Liver (tissue), 3 donors: ENCODE results near the gene GULP1.

ENCODE experiments used
- CTCF ChIP-seq: fragments of 150-350 bp; IDR thresholded peaks from 2 replicates; pipeline ENCODE4 v1.5.1; 2017; ENCODE audit warnings: improper control_type of control experiment, low read depth, low read length; ENCODE audit not compliant: missing input control
- JUND ChIP-seq, 2 donors: IDR thresholded peaks; 2 replicates each; pipeline ENCODE4 v1.6.1; 2016; ENCODE audit warnings: antibody characterized with exemption in 2 of 2
- MAX ChIP-seq: IDR thresholded peaks from 2 replicates; pipeline ENCODE4 v1.6.1; 2016; ENCODE audit warnings: antibody characterized with exemption
- RAD21 ChIP-seq, 2 donors: IDR thresholded peaks; 2 replicates each; pipeline ENCODE4 v1.6.1; 2016; ENCODE audit warnings: antibody characterized with exemption in 2 of 2, mild to moderate bottlenecking in 2 of 2
- TAF1 ChIP-seq: conservative IDR thresholded peaks from 2 replicates; pipeline ENCODE4 v1.6.1; 2016; ENCODE audit warnings: antibody characterized with exemption, mild to moderate bottlenecking
- TF ChIP-seq, protein P1 (sequence below): IDR thresholded peaks from 2 replicates; pipeline ENCODE4 v1.6.1; 2016; ENCODE audit warnings: antibody characterized with exemption, mild to moderate bottlenecking
- donor health status: healthy.
- donor health status: healthy.

GRCh38 chr2:188449971-188450370, 158.3 kb downstream of the GULP1 start:
- TF ChIP-seq CTCF: no peak
- no peak for TF ChIP-seq MAX
- TF ChIP-seq, protein P1, sequence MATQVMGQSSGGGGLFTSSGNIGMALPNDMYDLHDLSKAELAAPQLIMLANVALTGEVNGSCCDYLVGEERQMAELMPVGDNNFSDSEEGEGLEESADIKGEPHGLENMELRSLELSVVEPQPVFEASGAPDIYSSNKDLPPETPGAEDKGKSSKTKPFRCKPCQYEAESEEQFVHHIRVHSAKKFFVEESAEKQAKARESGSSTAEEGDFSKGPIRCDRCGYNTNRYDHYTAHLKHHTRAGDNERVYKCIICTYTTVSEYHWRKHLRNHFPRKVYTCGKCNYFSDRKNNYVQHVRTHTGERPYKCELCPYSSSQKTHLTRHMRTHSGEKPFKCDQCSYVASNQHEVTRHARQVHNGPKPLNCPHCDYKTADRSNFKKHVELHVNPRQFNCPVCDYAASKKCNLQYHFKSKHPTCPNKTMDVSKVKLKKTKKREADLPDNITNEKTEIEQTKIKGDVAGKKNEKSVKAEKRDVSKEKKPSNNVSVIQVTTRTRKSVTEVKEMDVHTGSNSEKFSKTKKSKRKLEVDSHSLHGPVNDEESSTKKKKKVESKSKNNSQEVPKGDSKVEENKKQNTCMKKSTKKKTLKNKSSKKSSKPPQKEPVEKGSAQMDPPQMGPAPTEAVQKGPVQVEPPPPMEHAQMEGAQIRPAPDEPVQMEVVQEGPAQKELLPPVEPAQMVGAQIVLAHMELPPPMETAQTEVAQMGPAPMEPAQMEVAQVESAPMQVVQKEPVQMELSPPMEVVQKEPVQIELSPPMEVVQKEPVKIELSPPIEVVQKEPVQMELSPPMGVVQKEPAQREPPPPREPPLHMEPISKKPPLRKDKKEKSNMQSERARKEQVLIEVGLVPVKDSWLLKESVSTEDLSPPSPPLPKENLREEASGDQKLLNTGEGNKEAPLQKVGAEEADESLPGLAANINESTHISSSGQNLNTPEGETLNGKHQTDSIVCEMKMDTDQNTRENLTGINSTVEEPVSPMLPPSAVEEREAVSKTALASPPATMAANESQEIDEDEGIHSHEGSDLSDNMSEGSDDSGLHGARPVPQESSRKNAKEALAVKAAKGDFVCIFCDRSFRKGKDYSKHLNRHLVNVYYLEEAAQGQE: no peak
- TF ChIP-seq JUND (IDR thresholded peaks at IDR 0.05): no peak
- no peak for TF ChIP-seq TAF1
- TF ChIP-seq RAD21 (IDR thresholded peaks at IDR 0.05): no peak
